ENCODE results near the gene BCAS3. TPM values are rescaled to one million over a fixed set of nuclear protein-coding genes. Genes with fewer than 3 reads are reported as not detected.

The BCAS3 gene
- total and polyA plus RNA-seq, 4 donors = 5.8 to 24.6 (median 10.1) TPM

DNA sequence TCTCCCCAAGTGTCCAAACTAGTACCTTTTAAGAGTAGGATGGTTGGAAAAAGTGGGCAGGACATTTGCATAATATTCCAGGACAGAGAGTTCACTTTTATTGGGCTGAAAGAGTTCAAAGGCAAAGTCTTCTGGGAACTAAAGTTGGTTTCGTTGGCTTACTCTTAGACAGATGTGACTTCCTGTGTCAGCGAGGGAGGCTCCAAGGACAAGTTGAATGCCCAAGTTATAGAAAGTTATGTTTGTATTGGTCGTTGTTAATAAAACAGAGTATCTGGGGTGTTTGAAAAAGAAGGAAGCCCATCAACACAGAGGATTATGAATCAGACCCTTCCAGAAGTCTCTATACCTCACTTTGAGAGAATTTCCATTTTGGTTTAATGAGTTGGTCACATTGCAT lies 604.7 kb downstream of the BCAS3 start:
- Histone ChIP-seq H3K27ac (ENCODE audit: low read depth in 1 of 2, low read length in 2 of 2) (no peak overlapping the region), H3K36me3 (ENCODE audit: control insufficient read depth in 4 of 4, insufficient read depth in 3 of 4, low read depth in 1 of 4, low read length in 3 of 4) (no peaks in the 10 kb centered on the region), H3K4me1 (ENCODE audit: control insufficient read depth in 4 of 4, insufficient read depth in 4 of 4, low read length in 3 of 4) (no peaks in the 10 kb centered on the region), H3K9ac (ENCODE audit: low read depth in 1 of 2, low read length in 2 of 2) (no peak overlapping the region), H3K9me3 (ENCODE audit: control insufficient read depth in 4 of 4, low read length in 3 of 4) (no peaks in the 10 kb centered on the region), H3K27me3 (ENCODE audit: control insufficient read depth in 4 of 4, insufficient read depth in 4 of 4, low read length in 3 of 4) (no peaks in the 10 kb centered on the region), H3K4me3 (ENCODE audit: low read depth in 1 of 3, low read length in 3 of 3) (no peak overlapping the region)
- TF ChIP-seq CTCF (IDR thresholded peaks at IDR 0.05; ENCODE audit: low read depth, low read length, missing input control) (no peak), FOXA2 (IDR thresholded peaks at IDR 0.05) (no peak), NR2F2 (IDR thresholded peaks at IDR 0.05) (no peak), HNF4G (IDR thresholded peaks at IDR 0.05) (no peak), SP1 (IDR thresholded peaks at IDR 0.05) (no peak), RXRA (IDR thresholded peaks at IDR 0.05) (no peak), MAX (IDR thresholded peaks at IDR 0.05) (no peak), YY1 (IDR thresholded peaks at IDR 0.05) (no peak), HNF4A (conservative IDR thresholded peaks at IDR 0.05) (no peak), EGR1 (IDR thresholded peaks at IDR 0.05; ENCODE audit: low read depth in 2 of 2) (no peak), RAD21 (IDR thresholded peaks at IDR 0.05) (no peak), GABPA (IDR thresholded peaks at IDR 0.05 in 1 of 2, conservative IDR thresholded peaks at IDR 0.05 in 1 of 2) (no peak), JUND (IDR thresholded peaks at IDR 0.05) (no peak), REST (IDR thresholded peaks at IDR 0.05) (no peak), FOXA1 (IDR thresholded peaks at IDR 0.05) (no peak), TAF1 (conservative IDR thresholded peaks at IDR 0.05) (no peak)
- TF ChIP-seq, protein P1, sequence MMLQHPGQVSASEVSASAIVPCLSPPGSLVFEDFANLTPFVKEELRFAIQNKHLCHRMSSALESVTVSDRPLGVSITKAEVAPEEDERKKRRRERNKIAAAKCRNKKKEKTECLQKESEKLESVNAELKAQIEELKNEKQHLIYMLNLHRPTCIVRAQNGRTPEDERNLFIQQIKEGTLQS (IDR thresholded peaks at IDR 0.05) = no peak
- TF ChIP-seq, protein P2, sequence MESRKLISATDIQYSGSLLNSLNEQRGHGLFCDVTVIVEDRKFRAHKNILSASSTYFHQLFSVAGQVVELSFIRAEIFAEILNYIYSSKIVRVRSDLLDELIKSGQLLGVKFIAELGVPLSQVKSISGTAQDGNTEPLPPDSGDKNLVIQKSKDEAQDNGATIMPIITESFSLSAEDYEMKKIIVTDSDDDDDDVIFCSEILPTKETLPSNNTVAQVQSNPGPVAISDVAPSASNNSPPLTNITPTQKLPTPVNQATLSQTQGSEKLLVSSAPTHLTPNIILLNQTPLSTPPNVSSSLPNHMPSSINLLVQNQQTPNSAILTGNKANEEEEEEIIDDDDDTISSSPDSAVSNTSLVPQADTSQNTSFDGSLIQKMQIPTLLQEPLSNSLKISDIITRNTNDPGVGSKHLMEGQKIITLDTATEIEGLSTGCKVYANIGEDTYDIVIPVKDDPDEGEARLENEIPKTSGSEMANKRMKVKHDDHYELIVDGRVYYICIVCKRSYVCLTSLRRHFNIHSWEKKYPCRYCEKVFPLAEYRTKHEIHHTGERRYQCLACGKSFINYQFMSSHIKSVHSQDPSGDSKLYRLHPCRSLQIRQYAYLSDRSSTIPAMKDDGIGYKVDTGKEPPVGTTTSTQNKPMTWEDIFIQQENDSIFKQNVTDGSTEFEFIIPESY (IDR thresholded peaks at IDR 0.05) = no peak
- DNase-seq (ENCODE audit: low spot score) = no peak
- WGBS = 69% methylated on average over 3 of the region's 3 CpGs
